ENCODE measurements around the gene SRGAP3.
A peak's percentile ranks its signal among the peaks of the same experiment; 100 is the strongest.
"Not testable (repeated sequence)": the region's sequence is repeated elsewhere in the genome, so short reads cannot be mapped to it uniquely, and the experiment has no call there.

Gene SRGAP3

DNA sequence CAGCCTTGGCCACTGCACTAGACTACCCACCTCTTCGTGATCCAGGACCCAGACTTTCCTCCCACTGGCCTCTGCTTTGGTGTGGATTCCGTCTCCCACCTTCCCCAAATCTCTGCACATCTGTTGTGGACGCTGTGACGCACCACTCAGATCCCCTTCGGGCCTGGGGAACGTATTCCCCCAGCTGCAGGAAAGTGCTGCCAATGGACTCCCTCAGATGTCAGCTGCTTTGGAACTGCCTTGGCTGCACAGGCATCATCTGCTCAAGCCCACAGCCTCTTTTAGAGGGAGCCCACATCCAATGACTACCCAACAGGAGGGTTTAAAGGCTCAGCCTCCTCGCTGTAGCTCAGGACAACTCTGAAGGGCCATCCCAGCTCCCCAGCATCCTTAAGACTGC is 152.0 kb downstream of the SRGAP3 start:
- DNase-seq: peak in 4 of 56 donors; percentile 18 to 40 (median 34)

DNA sequence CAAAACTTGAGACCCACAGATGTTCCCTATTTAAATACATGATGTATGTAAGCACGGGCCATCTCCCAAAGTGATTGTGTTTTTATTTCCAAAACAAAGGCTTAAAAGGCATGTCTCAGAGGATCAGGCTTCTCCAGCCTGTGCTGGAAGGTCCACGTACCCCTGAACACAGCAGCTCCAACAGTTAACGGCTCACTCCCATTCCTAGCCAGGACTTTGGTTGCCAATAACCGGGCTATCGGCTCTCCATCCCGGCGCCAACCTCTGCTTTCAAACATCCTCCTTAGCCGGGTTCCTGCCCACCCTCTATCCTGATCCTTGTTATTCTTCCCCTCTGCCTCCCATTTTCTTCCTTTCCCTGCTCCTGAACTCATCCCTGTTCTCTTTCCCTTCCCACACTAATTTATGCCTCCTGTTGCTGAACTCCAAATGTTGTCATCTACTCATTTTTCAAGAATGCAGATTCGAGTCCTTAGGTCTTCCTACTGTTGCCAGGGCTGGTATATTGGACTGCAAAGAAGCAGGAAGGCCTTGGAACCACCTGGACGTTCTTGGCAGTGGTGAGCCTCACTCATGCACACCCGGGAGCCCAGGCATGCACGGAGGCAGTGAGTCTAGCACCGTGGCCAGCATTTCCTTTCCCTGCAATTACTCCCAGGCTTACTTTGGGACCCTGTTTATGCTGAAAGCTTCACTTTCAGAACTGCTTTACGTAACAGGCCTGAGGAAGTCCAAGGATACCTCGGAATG is 157.8 kb downstream of the SRGAP3 start:
- DNase-seq: no peak

GRCh38 chr3:9088441-9089353 is 160.7 kb downstream of the SRGAP3 start:
- peak in 7 of 56 donors; percentile 13 to 59 (median 29) for DNase-seq

- DNase-seq: peak in 9 of 56 donors; percentile 18 to 68 (median 38)
Measured at GRCh38 chr3:9087831-9088413, 161.5 kb downstream of the SRGAP3 start.

GRCh38 chr3:9085428-9085827 is 164.0 kb downstream of the SRGAP3 start:
- not testable (repeated sequence) for DNase-seq

DNA sequence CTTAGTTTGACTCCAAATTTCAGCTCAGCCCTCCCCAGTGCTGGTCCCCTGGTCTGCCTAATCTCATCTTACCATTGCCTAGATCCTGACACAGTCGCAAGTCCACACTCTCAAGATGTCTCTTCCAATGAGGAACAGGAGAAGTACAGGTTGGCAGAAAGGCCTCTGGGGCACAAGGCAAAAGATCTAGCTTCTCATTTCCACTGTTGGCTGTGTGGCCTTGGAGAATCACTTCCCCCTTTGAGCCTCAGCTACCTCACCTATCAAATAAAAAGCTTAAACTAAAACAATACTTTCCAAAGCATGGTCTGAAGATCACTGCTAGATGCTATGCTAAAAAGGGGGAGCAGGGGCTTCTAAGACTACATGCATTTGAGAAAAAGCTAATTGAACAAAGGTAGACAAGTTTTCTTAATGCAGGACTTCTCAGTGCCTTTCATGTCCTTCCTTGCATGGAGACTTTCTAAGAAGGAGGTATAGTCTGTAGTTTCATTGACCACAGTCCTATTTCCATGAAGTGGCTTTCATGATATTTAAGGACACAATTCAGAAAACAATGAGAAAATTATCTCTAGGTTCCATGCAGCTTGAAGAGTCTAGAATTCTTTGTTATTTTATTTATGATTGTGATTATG is 168.1 kb downstream of the SRGAP3 start:
- DNase-seq: no peak

DNA sequence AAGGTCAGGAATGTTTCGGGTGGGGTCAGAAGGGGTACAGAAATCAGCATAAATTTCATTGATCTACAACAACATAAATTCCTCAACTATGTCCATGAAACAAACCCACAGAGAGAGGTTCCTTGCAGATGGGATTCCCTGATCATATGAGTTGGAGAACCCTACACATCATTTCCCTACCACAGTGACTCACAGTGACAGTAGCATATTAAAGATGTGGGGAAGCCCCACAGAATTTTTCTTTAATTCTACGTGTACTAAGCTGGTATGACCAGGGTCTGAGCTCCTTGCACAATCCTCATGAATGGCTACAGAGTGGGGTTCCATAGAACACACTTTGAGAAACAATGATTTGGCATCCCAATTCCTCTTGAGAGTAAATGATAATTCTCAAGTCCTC is 169.3 kb downstream of the SRGAP3 start:
- DNase-seq: no peak

DNA sequence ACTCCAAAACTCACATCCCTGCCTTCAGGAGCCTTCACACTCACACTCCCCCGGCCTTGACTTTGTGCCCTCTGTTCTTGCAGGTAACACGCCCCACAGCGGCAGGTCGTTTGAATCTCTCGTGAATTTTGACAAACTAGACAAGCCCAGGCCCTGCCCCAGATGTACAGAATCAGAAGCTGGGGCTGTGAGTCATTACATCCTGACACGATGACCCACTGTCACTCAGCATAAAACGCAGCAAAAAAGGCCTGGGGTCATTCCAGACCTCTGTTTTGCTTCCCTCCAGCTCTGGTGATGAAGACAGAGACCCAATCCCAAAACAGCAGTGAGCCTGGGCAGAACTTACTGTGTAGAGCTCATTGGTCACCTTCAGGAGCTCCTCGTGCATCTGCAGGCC is 169.8 kb downstream of the SRGAP3 start:
- no peak for DNase-seq

DNA sequence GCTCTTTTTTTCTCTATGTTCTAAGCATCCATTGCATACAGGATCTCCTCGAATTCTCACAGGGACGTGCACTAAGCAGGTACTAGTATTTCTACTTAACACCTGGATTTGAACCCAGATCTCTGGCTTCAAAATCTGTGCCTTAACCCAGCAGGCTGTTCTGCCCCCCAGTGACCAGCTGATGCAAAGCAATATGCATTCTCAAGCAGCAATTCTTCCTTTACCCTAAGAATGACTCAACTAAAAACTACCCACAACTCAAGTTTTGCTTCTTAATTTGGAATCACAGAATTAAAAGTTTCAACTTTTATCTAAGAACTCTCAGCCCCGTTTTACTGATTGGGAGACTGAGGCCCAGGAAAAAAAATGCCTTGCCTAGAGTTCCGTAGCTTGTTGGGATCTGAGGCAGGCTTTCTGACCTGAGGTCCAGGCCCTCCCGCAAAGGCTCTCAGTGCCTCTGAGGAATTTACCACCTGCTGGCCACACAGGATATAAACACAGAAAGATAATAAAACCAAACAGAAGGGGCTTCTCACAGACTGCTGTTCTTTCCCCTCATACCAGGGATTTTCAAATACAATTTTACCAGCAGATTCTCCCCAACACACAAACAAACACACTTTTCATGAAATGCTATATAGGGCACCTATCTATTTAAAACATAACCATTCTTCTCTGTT is 170.7 kb downstream of the SRGAP3 start:
- no peak for DNase-seq

GRCh38 chr3:9077029-9077428 is 172.4 kb downstream of the SRGAP3 start:
- DNase-seq: no peak

DNA sequence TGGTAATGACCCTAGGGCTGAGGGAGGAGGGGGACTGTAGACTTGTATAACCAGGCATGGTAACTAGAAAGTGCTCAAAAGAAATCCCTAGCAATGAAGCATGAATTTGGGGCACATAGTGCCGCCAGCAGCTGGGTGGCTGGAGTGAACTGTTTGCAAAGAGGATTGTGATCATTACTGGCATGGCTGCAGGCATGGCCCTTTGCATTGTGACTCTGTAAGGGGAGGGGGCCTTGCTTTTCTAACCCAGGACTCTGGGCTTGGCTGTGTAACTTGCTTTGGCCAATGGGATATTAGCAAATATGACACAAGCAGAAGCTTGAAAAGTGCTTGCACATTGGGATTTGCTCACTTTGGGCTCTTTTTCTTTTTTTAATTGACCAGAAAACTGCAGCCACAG is 173.7 kb downstream of the SRGAP3 start:
- no peak for DNase-seq

- DNase-seq: no peak
Measured at GRCh38 chr3:9074079-9074478, 175.4 kb downstream of the SRGAP3 start.

DNA sequence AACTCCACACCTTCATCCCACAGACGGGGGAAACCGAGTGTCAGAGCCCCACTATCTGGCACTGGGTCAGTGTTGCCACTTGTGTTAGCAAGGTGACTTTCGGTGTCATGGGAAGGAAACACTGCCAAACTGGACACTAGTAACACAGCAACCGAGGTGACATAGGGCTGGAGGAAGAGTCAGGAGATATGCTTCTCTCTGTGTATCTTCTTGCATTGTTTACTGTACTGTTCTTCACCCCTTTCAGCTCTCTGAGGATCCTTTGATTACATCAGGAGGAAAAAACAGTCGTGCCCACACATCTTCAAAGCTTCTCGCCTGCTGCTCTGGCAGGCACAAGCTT is 176.8 kb downstream of the SRGAP3 start:
- DNase-seq: peak in 6 of 56 donors; percentile 14 to 49 (median 31)

GRCh38 chr3:9071936-9072666 is 177.3 kb downstream of the SRGAP3 start:
- DNase-seq: no peak

DNA sequence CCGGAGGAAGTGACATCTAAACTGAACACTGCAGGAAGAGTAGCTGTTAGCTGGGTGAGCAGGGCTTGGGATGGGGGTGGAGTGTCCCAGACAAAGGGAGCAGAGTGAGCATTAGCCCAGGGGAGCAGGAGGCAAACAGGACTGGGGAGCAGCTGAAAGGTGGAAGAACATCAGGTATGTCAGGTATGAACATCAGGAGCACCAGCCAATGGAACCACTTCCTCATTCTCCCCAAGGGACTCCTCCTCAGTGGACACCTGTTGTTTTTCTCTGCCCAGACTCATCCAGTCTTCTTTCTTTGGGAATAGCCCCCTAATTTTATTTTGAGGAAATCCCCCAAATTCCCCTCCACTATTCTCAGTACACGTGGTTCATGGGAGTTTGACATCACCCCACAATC is 178.5 kb downstream of the SRGAP3 start:
- no peak for DNase-seq

DNA sequence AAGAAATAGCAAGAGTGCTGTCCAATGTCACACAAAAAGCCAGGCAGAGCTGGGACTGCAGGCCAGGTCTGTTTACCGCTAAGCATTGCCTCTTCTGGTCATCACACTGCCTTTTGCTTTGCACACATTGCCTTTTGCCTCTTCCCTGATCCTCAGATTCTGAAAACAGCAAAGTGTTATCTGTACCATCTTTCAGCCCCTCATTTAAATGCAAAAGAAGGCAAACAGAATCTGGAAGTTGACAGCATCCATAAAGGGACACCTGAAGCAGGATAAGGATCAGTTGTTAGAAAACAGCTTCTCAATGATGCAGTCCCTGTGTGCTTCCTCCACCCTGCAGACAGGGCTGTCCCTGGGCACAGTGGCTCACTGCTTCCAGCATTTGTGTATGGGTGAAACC is 179.5 kb downstream of the SRGAP3 start:
- no peak for DNase-seq

GRCh38 chr3:9068051-9068450 is 181.4 kb downstream of the SRGAP3 start:
- DNase-seq: peak in 4 of 56 donors; percentile 4 to 35 (median 23)

DNA sequence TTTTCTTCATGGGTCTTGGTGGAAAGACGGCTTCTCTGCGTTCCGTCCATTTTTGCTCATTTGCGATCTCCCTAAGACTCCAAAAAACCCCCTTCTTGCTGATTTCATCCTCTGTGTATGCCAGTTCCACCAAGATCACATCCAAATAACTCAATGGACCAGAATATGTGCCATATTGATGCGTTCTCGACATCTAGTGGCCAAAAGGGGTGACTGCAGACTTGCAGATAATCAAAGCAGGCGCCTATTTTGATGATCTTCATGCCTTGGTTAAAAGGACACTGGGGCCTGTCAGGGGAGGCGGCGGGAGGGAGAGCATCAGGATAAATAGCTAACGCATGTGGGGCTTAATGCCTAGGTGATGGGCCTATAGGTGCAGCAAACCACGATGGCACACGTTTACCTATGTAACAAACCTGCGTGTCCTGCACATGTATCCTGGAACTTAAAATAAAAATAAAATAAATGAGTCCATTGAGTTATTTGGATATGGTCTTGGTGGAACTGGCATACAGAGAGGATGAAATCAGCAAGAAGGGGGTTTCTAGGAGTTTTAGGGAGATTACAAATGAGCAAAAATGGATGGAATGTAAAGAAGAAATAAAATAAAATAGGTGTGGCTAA is 182.0 kb downstream of the SRGAP3 start:
- DNase-seq: peak in 25 of 56 donors; percentile 7 to 72 (median 25)

DNA sequence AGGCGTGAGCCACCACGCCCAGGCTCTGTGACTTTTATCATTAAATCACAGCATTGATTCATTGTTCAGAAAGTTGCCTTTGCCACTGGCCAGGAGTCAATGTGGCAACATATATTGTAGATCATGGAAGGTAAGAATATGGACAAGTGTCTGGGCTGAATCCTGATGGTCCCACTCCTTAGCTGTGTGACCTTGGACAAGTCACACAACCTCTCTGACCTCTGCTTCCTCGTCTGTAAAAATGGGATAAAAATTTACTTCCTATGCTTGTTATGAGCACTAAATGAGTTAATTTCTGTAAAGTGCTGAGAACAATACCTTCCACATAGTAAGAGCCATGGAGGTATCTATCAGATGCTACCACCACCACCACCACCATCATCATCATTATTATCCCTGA is 182.7 kb downstream of the SRGAP3 start:
- no peak for DNase-seq

GRCh38 chr3:9066141-9066540 is 183.3 kb downstream of the SRGAP3 start:
- no peak for DNase-seq

All from amygdala (tissue), 56 donors.